ENCODE measurements around the gene NOSTRIN. TPM values are rescaled to one million over a fixed set of nuclear protein-coding genes. Genes with fewer than 3 reads are reported as not detected.

NOSTRIN gene
- total and polyA plus RNA-seq, 2 donors (not counting 3 experiments of a cell fraction or from before 2014, with no cell fraction given): 0.03 to 0.75 TPM

GRCh38 chr2:168831662-168832061, 29.2 kb downstream of the NOSTRIN start:
- no TSS peak for BruUV-seq (replicated peaks)
- DNase-seq (ENCODE audit: low read depth, low spot score): no peak
- Histone ChIP-seq H3K9ac (replicated peaks; ENCODE audit: extremely low read depth, insufficient read depth, low read length) (no peak overlapping the region), H2AFZ (ENCODE audit: low read depth, low read length) (no peak overlapping the region), H3K27ac (ENCODE audit: insufficient read depth, low read depth, low read length) (no peak overlapping the region), H3K4me2 (ENCODE audit: insufficient read depth, low read length) (no peak overlapping the region), H3K9me3 (replicated peaks; ENCODE audit: control insufficient read depth, insufficient read depth, low read length) (no peaks in the 10 kb centered on the region), H3K4me1 (ENCODE audit: control insufficient read depth, extremely low read depth, insufficient read depth, low read length) (no peaks in the 10 kb centered on the region), H3K9me1 (replicated peaks; ENCODE audit: control insufficient read depth, extremely low read depth, insufficient read depth, low read length) (no peaks in the 10 kb centered on the region), H3K4me3 (replicated peaks in 1 of 3; ENCODE audit: insufficient read depth in 1 of 3, low read depth in 1 of 3, low read length in 3 of 3) (no peak overlapping the region), H3K79me2 (ENCODE audit: control insufficient read depth, insufficient read depth, low read length) (no peaks in the 10 kb centered on the region), H3K27me3 (ENCODE audit: control insufficient read depth in 2 of 2, insufficient read depth in 2 of 2, low read length in 2 of 2) (no peaks in the 10 kb centered on the region), H4K20me1 (replicated peaks; ENCODE audit: control insufficient read depth, extremely low read depth, insufficient read depth, low read length) (no peaks in the 10 kb centered on the region), H3K36me3 (ENCODE audit: control insufficient read depth in 2 of 2, extremely low read depth in 1 of 2, insufficient read depth in 2 of 2, low read length in 2 of 2) (no peaks in the 10 kb centered on the region)
- intact Hi-C loops (cut with micrococcal nuclease): no loop called here
- no peak for FAIRE-seq
- ChIA-PET CTCF (interaction anchor here (1.6 kb wide), 1 partner anchor 17 kb away, joined by 3 read pairs; no protein-coding TSS in a partner anchor), POLR2A (no interaction called here)
- TF ChIP-seq MAX (IDR thresholded peaks at IDR 0.05; ENCODE audit: insufficient read depth, insufficient read length): no peak
- no peak for TF ChIP-seq GATA2 (IDR thresholded peaks at IDR 0.05; ENCODE audit: insufficient read depth, insufficient read length, low read depth, low read length)
- TF ChIP-seq EZH2 (IDR thresholded peaks at IDR 0.05; ENCODE audit: borderline replicate concordance, low read depth, low read length, severe bottlenecking): no peak
- TF ChIP-seq POLR2A (IDR thresholded peaks at IDR 0.05; ENCODE audit: low read depth, low read length): no peak
- dilution Hi-C loops (cut with MboI; ENCODE audit: extremely low pct_ligation_motif_present, low sequenced_read_pairs): no loop called here

- DNase-seq (ENCODE audit: low read depth, low spot score): no peak
Observed at GRCh38 chr2:168835969-168836368, 33.5 kb downstream of the NOSTRIN start.

More at GRCh38 chr2:168835969-168836368, 33.5 kb downstream of the NOSTRIN start:
- H3K4me3 ChIP-seq (replicated peaks in 1 of 3; ENCODE audit: insufficient read depth in 1 of 3, low read depth in 1 of 3, low read length in 3 of 3): no peak overlapping the region
- FAIRE-seq: no peak
- H3K9me3 ChIP-seq (replicated peaks; ENCODE audit: control insufficient read depth, insufficient read depth, low read length): no peaks in the 10 kb centered on the region
- H3K4me2 ChIP-seq (ENCODE audit: insufficient read depth, low read length): no peak overlapping the region
- H4K20me1 ChIP-seq (replicated peaks; ENCODE audit: control insufficient read depth, extremely low read depth, insufficient read depth, low read length): no peaks in the 10 kb centered on the region
- dilution Hi-C loops (cut with MboI; ENCODE audit: extremely low pct_ligation_motif_present, low sequenced_read_pairs): no loop called here
- no peaks in the 10 kb centered on the region for H3K36me3 ChIP-seq (ENCODE audit: control insufficient read depth in 2 of 2, extremely low read depth in 1 of 2, insufficient read depth in 2 of 2, low read length in 2 of 2)
- no peaks in the 10 kb centered on the region for H3K4me1 ChIP-seq (ENCODE audit: control insufficient read depth, extremely low read depth, insufficient read depth, low read length)
- no peak overlapping the region for H3K27ac ChIP-seq (ENCODE audit: insufficient read depth, low read depth, low read length)
- POLR2A ChIA-PET: no interaction called here
- CTCF ChIA-PET: no interaction called here
- H3K79me2 ChIP-seq (ENCODE audit: control insufficient read depth, insufficient read depth, low read length): no peaks in the 10 kb centered on the region
- no peak overlapping the region for H3K9ac ChIP-seq (replicated peaks; ENCODE audit: extremely low read depth, insufficient read depth, low read length)
- TF ChIP-seq MYC (IDR thresholded peaks at IDR 0.05; ENCODE audit: low read depth, low read length) (no peak), CTCF (IDR thresholded peaks at IDR 0.05; ENCODE audit: extremely low read depth in 1 of 2, insufficient read depth in 1 of 2, low read depth in 1 of 2, low read length in 2 of 2) (no peak), JUN (IDR thresholded peaks at IDR 0.05; ENCODE audit: borderline replicate concordance, insufficient read depth, insufficient read length, low read depth) (no peak), POLR2A (IDR thresholded peaks at IDR 0.05; ENCODE audit: low read depth, low read length) (no peak), POLR2AphosphoS5 (IDR thresholded peaks at IDR 0.05; ENCODE audit: insufficient read depth, low read depth, low read length) (no peak), FOS (IDR thresholded peaks at IDR 0.05; ENCODE audit: borderline replicate concordance, insufficient read depth, low read length) (no peak), EZH2 (IDR thresholded peaks at IDR 0.05; ENCODE audit: borderline replicate concordance, low read depth, low read length, severe bottlenecking) (no peak), GATA2 (IDR thresholded peaks at IDR 0.05; ENCODE audit: insufficient read depth, insufficient read length, low read depth, low read length) (no peak), MAX (IDR thresholded peaks at IDR 0.05; ENCODE audit: insufficient read depth, insufficient read length) (no peak)
- H3K27me3 ChIP-seq (ENCODE audit: control insufficient read depth in 2 of 2, insufficient read depth in 2 of 2, low read length in 2 of 2): no peaks in the 10 kb centered on the region
- intact Hi-C loops (cut with micrococcal nuclease): no loop called here
- no peak overlapping the region for H2AFZ ChIP-seq (ENCODE audit: low read depth, low read length)
- no peaks in the 10 kb centered on the region for H3K9me1 ChIP-seq (replicated peaks; ENCODE audit: control insufficient read depth, extremely low read depth, insufficient read depth, low read length)
- no TSS peak for BruUV-seq (replicated peaks)
